GM18505 (cell line): ENCODE data around the gene ELL.
"Not testable (repeated sequence)": the region's sequence is repeated elsewhere in the genome, so short reads cannot be mapped to it uniquely, and the experiment has no call there.

Source experiments
- ATAC-seq: cut with Tn5 transposase; IDR thresholded peaks from one replicate; pipeline ENCODE4 v1.9.1; 2021; ENCODE audit not compliant: unreplicated experiment
- POLR2A ChIP-seq: IDR thresholded peaks from 4 replicates; pipeline ENCODE4 v1.6.1; 2011; ENCODE audit warnings: borderline replicate concordance; ENCODE audit not compliant: insufficient read depth, insufficient read length; ENCODE audit errors: extremely low read depth

Gene ELL

GRCh38 chr19:18541258-18541991, 19.6 kb upstream of the ELL start:
- ATAC-seq, result no peak

GRCh38 chr19:18540200-18540599, 18.3 kb upstream of the ELL start:
- ATAC-seq, result not testable (repeated sequence)

More at GRCh38 chr19:18541258-18541991, 19.6 kb upstream of the ELL start:
- TF ChIP-seq POLR2A, result no peak

- no peak for TF ChIP-seq POLR2A
- no peak for ATAC-seq
These were observed 17.5 kb upstream of the ELL start for GRCh38 chr19:18539372-18539771.

DNA sequence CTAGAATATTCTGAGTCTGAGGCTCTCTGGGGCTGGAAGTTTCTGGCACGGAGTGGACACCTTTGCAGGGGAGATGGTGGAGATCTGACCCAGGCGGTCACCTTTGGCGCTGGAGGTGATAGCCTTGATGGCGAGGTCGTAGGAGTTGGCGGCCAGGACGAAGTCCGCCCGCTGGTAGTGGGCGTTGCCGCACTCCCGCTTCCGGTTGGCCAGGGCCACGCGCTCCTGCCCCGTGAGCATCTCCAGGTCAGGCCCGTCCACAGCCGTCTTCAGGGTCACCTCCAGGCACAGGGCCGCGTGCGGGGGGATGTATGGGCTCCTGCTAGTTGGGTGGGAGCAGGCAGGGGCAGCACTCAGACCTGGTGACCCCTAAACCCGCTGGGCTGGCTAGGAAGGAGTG, 16.2 kb upstream of the ELL start:
- ATAC-seq, result no peak
- no peak for TF ChIP-seq POLR2A

DNA sequence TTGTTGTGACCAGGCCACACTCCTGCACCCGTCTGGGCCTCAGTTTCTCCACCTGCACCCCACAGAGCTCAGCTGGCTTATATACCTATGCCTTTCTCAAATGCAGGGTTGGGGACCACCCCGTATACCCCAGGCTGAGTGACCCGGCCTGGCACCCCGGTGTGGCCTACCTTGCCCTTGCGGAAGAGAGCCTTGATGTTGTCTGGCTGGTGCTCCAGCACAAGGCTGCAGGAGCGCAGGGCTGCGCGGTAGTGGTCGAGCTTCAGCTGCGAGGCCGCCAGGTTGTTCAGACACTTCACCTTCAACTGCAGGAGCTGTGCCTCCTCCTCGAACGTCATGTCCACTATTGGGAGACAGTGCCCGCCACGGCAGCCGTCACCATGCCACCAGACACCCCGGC, 15.6 kb upstream of the ELL start:
- no peak for TF ChIP-seq POLR2A
- ATAC-seq, result no peak

DNA sequence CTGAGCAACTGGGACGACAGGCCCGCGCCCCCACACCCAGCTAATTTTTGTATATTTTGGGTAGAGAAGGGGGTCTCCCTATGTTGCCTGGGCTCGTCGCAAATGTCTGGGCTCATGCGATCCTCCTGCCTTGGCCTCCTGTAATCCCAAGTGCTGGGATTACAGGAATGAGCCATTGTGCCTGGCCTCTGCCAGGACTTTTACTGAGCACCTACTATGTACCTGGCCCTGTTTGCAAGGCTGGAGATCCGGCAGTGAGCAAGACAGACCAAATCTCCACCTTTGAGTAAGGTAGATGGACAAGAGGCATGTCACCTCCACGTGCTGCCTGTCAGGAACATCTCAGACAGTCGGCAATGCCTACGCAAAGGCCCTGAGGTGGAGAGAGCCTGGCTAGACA, 14.6 kb upstream of the ELL start:
- no peak for ATAC-seq
- no peak for TF ChIP-seq POLR2A

DNA sequence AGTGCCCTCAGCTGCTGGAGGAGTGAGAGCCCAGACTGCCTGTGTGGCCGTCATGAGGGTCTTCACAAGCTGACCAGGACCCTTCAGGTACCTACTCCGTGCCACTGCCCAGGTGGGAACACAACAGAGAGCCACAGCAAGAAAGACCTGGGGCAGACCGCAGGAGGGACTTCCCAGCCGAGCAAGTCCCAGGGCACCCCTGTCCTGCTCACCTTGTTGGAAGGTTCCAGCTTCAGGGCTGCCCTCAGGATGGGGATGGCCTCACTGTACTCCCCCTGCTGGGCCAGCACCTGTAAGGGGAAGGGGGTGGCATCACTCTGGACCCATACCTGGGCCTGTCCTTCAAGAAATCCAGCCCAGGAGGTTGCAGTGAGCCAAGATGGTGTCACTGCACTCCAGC, 11.2 kb upstream of the ELL start:
- no peak for ATAC-seq
- TF ChIP-seq POLR2A, result no peak

DNA sequence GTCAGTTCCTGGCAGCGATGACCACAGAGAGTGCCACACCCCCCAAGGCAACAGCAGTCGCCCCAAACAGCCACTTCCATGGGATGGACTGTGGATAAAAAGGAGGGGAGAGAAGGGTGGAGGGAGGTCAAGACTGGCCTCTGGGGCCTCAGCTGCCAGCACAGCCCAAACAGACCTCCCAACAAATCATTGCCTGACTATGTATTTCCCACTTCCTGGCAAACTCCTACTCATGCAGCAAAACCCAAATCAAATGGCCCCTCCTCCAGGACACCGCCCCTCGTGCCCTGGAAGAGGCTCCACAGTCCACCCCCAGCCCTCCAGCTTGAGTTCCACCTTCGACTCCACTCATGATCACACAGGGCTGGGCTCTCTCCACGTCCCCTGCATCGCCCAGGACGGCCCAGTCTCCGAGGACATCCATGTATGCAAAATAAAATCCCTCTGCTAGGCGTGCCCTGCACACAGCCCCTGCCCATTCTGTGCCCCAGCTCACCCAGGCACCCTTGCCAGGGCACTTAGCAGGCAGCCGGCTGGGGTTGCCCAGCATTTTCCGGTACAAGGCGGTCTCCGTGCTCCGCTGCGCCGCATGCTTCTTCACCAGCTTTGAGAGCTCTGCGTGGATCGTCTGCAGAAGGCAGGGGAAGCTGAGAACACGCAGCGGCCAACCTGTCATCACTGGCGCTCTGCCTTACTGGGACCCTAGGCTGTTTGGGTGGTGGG, 10.5 kb upstream of the ELL start:
- ATAC-seq, result no peak
- no peak for TF ChIP-seq POLR2A

- no peak for ATAC-seq
- TF ChIP-seq POLR2A, result no peak
These were observed 9.6 kb upstream of the ELL start for GRCh38 chr19:18531485-18531884.

GRCh38 chr19:18529782-18530181, 7.9 kb upstream of the ELL start:
- TF ChIP-seq POLR2A, result no peak
- ATAC-seq, result no peak

GRCh38 chr19:18526316-18526715, 4.4 kb upstream of the ELL start:
- no peak for TF ChIP-seq POLR2A
- ATAC-seq, result no peak

- no peak for ATAC-seq
- TF ChIP-seq POLR2A, result no peak
These were observed 2.0 kb upstream of the ELL start for GRCh38 chr19:18523841-18524240.

DNA sequence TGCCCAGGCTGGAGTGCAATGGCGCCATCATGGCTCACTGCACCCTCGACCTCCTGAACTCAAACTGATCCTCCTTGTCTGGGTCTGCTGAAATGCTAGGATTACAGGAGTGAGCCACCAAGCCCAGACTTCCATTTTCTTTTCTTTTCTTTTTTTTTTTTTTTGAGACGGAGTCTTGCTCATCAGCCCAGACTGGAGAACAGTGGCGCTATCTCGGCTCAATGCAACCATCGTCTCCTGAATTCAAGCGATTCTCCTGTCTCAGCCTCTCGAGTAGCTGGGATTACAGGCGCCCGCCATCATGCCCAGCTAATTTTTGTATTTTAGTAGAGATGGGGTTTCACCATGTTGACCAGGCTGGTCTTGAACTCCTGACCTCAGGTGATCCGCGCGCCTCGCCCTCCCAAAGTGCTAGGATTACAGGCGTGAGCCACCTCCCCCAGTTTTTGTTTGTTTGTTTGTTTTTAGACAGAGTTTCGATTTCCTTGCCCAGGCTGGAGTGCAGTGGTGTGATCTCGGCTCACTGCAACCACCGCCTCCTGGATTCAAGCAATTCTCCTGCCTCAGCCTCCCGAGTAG, 1.1 kb upstream of the ELL start:
- ATAC-seq, result not testable (repeated sequence)
